H1 (cell line): ENCODE results near the gene SIDT1. TPM values are rescaled to one million over a fixed set of nuclear protein-coding genes. Genes with fewer than 3 reads are reported as not detected.

Source experiments
- ASH2L ChIP-seq: fragments of 200-600, 300-600 bp; sonication (generic); IDR thresholded peaks from one replicate; pipeline ENCODE4 v1.7.1; 2017; ENCODE audit warnings: low read length
- KDM5A ChIP-seq: fragments of 200-600 bp; IDR thresholded peaks from 2 replicates; pipeline ENCODE4 v1.7.1; 2012; ENCODE audit warnings: mild to moderate bottlenecking, low read length, inconsistent platforms, mixed read lengths
- TCF12 ChIP-seq: IDR thresholded peaks from 2 replicates; pipeline ENCODE4 v1.6.1; 2011; ENCODE audit warnings: low read depth, mild to moderate bottlenecking, low read length
- polyA plus RNA-seq, 7 experiments: library from polyadenylated mRNA; depleted of rRNA in 3 of 7; stranded (reverse) in 5 of 7; unstranded in 2 of 7; fragments of >200 nt in 5 of 7; fragments of 200-250 nt in 2 of 7; gene quantifications; 1 replicate in 5 of 7; 2 replicates in 1 of 7; 4 replicates in 1 of 7; pipeline versions ENCODE4 v1.2.1 to v1.2.3, GENCODE V29; 2011 to 2013; ENCODE audit warnings: missing spikeins in 2 of 7, mixed read lengths in 2 of 7
- total RNA-seq: library from RNA; stranded (reverse); fragmentation: NEBNext Ultra II Directional; extraction: Animal tissue kit (Norgen Biotek cat#: 25700); gene quantifications from 2 replicates; pipeline ENCODE4 v1.2.1, GENCODE V29; 2021

Gene SIDT1
- total and polyA plus RNA-seq, 2 of the 8 experiments (the other 6 are each of a cell fraction or from before 2014, with no cell fraction given) = 0.06 TPM; not detected in 1

DNA sequence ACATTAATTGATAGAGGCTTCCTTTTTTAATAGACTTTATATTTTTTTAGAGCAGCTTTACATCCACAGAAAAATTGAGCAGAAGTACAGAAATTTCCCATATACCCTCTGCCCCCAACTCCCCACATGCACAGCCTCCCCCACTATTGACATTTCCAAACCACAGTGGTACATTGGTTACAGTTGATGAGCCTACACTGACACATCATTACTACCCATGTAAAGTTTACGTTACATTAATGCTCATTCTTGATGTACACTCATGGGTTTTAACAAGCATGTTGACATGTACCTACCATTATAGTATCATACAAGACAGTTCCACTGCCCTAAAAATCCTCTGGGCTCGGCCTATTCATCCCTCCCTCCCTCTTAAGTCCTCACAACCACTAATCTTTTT, 85.4 kb downstream of the SIDT1 start (continued):
- no peak for TF ChIP-seq TCF12
- no peak for TF ChIP-seq ASH2L
- no peak for TF ChIP-seq KDM5A
- TF ChIP-seq, all 59 proteins: peak for 0
